ENCODE measurements around the gene EIF2B4. TPM values are rescaled to one million over a fixed set of nuclear protein-coding genes. Genes with fewer than 3 reads are reported as not detected.

The EIF2B4 gene
- 29.2 TPM for total RNA-seq (2013)
- polyA plus RNA-seq: 10 to 100 TPM; 29.5 to 42.3 (median 39.3) TPM
- polyA minus RNA-seq: 7.1 and 13.5 TPM in 2 replicates
- 5.1 to 15.3 (median 10.5) reads per million in 11 experiments for total RNA-seq

- H2AFZ ChIP-seq (ENCODE audit: insufficient read depth, low read depth, low read length, poor library complexity, severe bottlenecking): peak within 1 kb of the TSS; percentile 96
- peak within 1 kb of the TSS; percentile 96 for H3K9ac ChIP-seq (ENCODE audit: insufficient read depth, low read length, poor library complexity, severe bottlenecking)
- H3K27me3 Mint-ChIP-seq (ENCODE audit: low read depth in 3 of 3): no peaks in the 10 kb centered on the region
- H3K36me3 ChIP-seq (replicated peaks in 1 of 2; ENCODE audit: control insufficient read depth in 1 of 2, insufficient read depth in 2 of 2, low read length in 2 of 2): peaks cover 57 to 67% of the 10 kb centered on the region in 2 donors
- no peaks in the 10 kb centered on the region for H3K9me3 ChIP-seq (replicated peaks in 1 of 2; ENCODE audit: control insufficient read depth in 1 of 2, insufficient read depth in 1 of 2, low read length in 2 of 2)
- H3K27me3 ChIP-seq (ENCODE audit: control insufficient read depth in 2 of 2, insufficient read depth in 2 of 2, low read length in 2 of 2): no peaks in the 10 kb centered on the region
- intact Hi-C loops (cut with micrococcal nuclease): loop anchor here (1.0 to 10.0 kb wide), 6 partner anchors 10 to 125 kb away; partner anchors contain the start of genes GTF3C2 (in 2 of the 2), NRBP1 (in 2 of the 2), PPM1G (in 2 of the 2) and FNDC4 (in 1 of the 2)
- no peaks in the 10 kb centered on the region for H3K9me3 Mint-ChIP-seq
- peak within 1 kb of the TSS; percentile 93 to 96 for H3K27ac ChIP-seq (ENCODE audit: low read depth in 1 of 2, low read length in 2 of 2)
- peak within 1 kb of the TSS; percentile 98 to 99 for H3K4me3 Mint-ChIP-seq
- 0% methylated on average over 85 of the region's 85 CpGs for WGBS (ENCODE audit: insufficient coverage)
- H3K27ac Mint-ChIP-seq: peak within 1 kb of the TSS; percentile 98 to 99 (median 99)
- DNase-seq: peak; percentile 98 to 99 (median 99)
- peaks cover 13% of the 10 kb centered on the region for H4K20me1 ChIP-seq (ENCODE audit: insufficient read depth, low read length)
- TF ChIP-seq CTCF (IDR thresholded peaks at IDR 0.05): peak; percentile 75
- peak within 1 kb of the TSS; percentile 84 for H3K4me2 ChIP-seq (replicated peaks; ENCODE audit: extremely low read depth, low read length, poor library complexity, severe bottlenecking)
- H3K79me2 ChIP-seq (ENCODE audit: insufficient read depth, low read length): peaks cover 63% of the 10 kb centered on the region
- peaks cover 32 to 36% of the 10 kb centered on the region in 2 donors for H3K4me1 ChIP-seq (ENCODE audit: control insufficient read depth in 1 of 2, insufficient read depth in 2 of 2, low read length in 2 of 2)
- H3K4me3 ChIP-seq (replicated peaks in 1 of 3; ENCODE audit: low read depth in 2 of 3, low read length in 3 of 3): peak within 1 kb of the TSS; percentile 74 to 96 (median 83)
- peaks cover 36% of the 10 kb centered on the region for H3K4me1 Mint-ChIP-seq
- H3K36me3 Mint-ChIP-seq: peaks cover 58 to 65% of the 10 kb centered on the region in 2 donors
Measured at GRCh38 chr2:27370026-27370815, at the start of gene EIF2B4, which contains the start of gene SNX17. Gene EIF2B4 (minus strand): TSS chr2:27370338. CDS start chr2:27370314, 24 bp downstream. Gene SNX17 (plus strand): TSS chr2:27370616. CDS start chr2:27370744, 128 bp downstream.

DNA sequence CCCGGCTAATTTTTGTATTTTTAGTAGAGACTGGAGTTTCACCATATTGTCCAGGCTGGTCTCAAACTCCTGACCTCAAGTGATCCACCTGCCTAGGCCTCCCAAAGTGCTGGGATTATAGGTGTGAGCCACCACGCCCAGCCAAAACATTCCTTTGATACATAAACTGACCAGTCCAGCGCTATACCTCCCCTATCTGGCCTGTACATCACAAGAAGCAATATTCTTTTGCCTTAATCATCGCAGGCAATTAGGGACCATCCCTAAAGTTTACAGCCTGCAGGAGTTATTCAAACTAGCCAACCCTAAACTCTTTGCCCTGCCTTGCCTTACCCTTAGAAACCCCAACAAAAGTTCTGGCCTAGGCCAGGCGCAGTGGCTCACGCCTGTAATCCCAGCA, 46.0 kb upstream of the EIF2B4 start:
- no peaks in the 10 kb centered on the region for H3K36me3 ChIP-seq (replicated peaks in 1 of 2; ENCODE audit: control insufficient read depth in 1 of 2, insufficient read depth in 2 of 2, low read length in 2 of 2)
- no peak overlapping the region for H2AFZ ChIP-seq (ENCODE audit: insufficient read depth, low read depth, low read length, poor library complexity, severe bottlenecking)
- intact Hi-C loops (cut with micrococcal nuclease): no loop called here
- Mint-ChIP-seq H3K36me3 (no peaks in the 10 kb centered on the region), H3K4me3 (no peak overlapping the region), H3K4me1 (no peaks in the 10 kb centered on the region), H3K9me3 (peaks cover 0 to 10% (median 8%) of the 10 kb centered on the region in 7 donors), H3K27me3 (ENCODE audit: low read depth in 3 of 3) (peaks cover 0 to 7% (median 4%) of the 10 kb centered on the region in 3 donors), H3K27ac (no peak overlapping the region)
- no peak overlapping the region for H3K4me2 ChIP-seq (replicated peaks; ENCODE audit: extremely low read depth, low read length, poor library complexity, severe bottlenecking)
- TF ChIP-seq CTCF (IDR thresholded peaks at IDR 0.05): no peak
- no peak overlapping the region for H3K9ac ChIP-seq (ENCODE audit: insufficient read depth, low read length, poor library complexity, severe bottlenecking)
- H3K4me1 ChIP-seq (ENCODE audit: control insufficient read depth in 1 of 2, insufficient read depth in 2 of 2, low read length in 2 of 2): no peaks in the 10 kb centered on the region
- no peak overlapping the region for H3K4me3 ChIP-seq (replicated peaks in 1 of 3; ENCODE audit: low read depth in 2 of 3, low read length in 3 of 3)
- no peak overlapping the region for H3K27ac ChIP-seq (ENCODE audit: low read depth in 1 of 2, low read length in 2 of 2)
- H3K79me2 ChIP-seq (ENCODE audit: insufficient read depth, low read length): no peaks in the 10 kb centered on the region
- no peaks in the 10 kb centered on the region for H4K20me1 ChIP-seq (ENCODE audit: insufficient read depth, low read length)
- DNase-seq: no peak
- 99% methylated on average over 5 of the region's 6 CpGs for WGBS (ENCODE audit: insufficient coverage)
- H3K9me3 ChIP-seq (replicated peaks in 1 of 2; ENCODE audit: control insufficient read depth in 1 of 2, insufficient read depth in 1 of 2, low read length in 2 of 2): no peaks in the 10 kb centered on the region
- no peaks in the 10 kb centered on the region for H3K27me3 ChIP-seq (ENCODE audit: control insufficient read depth in 2 of 2, insufficient read depth in 2 of 2, low read length in 2 of 2)

Measured in CD14-positive monocyte (primary cell).